HG03095 (cell line): ENCODE results near the gene PDLIM7.

ENCODE experiments used
- ATAC-seq: cut with Tn5 transposase; IDR thresholded peaks from one replicate; pipeline ENCODE4 v1.9.1; 2021; ENCODE audit warnings: moderate library complexity; ENCODE audit not compliant: unreplicated experiment

Gene PDLIM7

GRCh38 chr5:177446200-177447065 lies 51.0 kb downstream of the PDLIM7 start, which contains the start of gene PRR7:
Gene PRR7, plus strand, starts transcription at chr5:177446814. Its CDS starts 8,254 bp downstream, at chr5:177455068.
- ATAC-seq, result peak; percentile 46

- ATAC-seq, result no peak
These were observed 51.5 kb downstream of the PDLIM7 start for GRCh38 chr5:177445917-177446199.

GRCh38 chr5:177445052-177445916 lies 52.1 kb downstream of the PDLIM7 start:
- ATAC-seq, result no peak

- no peak for ATAC-seq
These were observed 53.0 kb downstream of the PDLIM7 start for GRCh38 chr5:177444106-177445051.

GRCh38 chr5:177443144-177443983 lies 54.0 kb downstream of the PDLIM7 start:
- no peak for ATAC-seq

GRCh38 chr5:177442066-177442826 lies 55.2 kb downstream of the PDLIM7 start:
- no peak for ATAC-seq

- no peak for ATAC-seq
These were observed 56.2 kb downstream of the PDLIM7 start for GRCh38 chr5:177440990-177441780.

- no peak for ATAC-seq
These were observed 57.0 kb downstream of the PDLIM7 start for GRCh38 chr5:177440211-177440989.

GRCh38 chr5:177439518-177440053 lies 57.8 kb downstream of the PDLIM7 start:
- no peak for ATAC-seq

GRCh38 chr5:177438468-177438867 lies 58.9 kb downstream of the PDLIM7 start:
- ATAC-seq, result no peak

- ATAC-seq, result no peak
These were observed 59.8 kb downstream of the PDLIM7 start for GRCh38 chr5:177437623-177438022.

GRCh38 chr5:177435847-177436536 lies 61.4 kb downstream of the PDLIM7 start:
- ATAC-seq, result no peak

GRCh38 chr5:177434942-177435738 lies 62.3 kb downstream of the PDLIM7 start:
- no peak for ATAC-seq

- no peak for ATAC-seq
These were observed 63.0 kb downstream of the PDLIM7 start for GRCh38 chr5:177434437-177434836.

- ATAC-seq, result no peak
These were observed 63.7 kb downstream of the PDLIM7 start for GRCh38 chr5:177433658-177434217.
